Calu3 (cell line): ENCODE results near the gene SLF1. TPM values are rescaled to one million over a fixed set of nuclear protein-coding genes. Genes with fewer than 3 reads are reported as not detected.

Experiments used
- BruUV-seq: library from RNA; stranded (reverse); fragments of 400-500 nt; replicated peaks from 2 replicates; lab custom pipeline; 2021; lab: Mats Ljungman, UMichigan
- CTCF ChIA-PET: fragments of 300-600 bp; sonication (Branson Sonifier 250); formaldehyde crosslinking; loops from one replicate; lab custom pipeline; 2022; ENCODE audit warnings: antibody characterized with exemption; lab: Charles Lee
- DNase-seq: peaks from one replicate; pipeline ENCODE4 v3.0.0; 2022
- H3K27ac Mint-ChIP-seq: one replicate; pipeline ENCODE4 v1.8.0; 2022; ENCODE audit warnings: mixed read lengths; ENCODE audit not compliant: unreplicated experiment
- H3K27me3 Mint-ChIP-seq: one replicate; pipeline ENCODE4 v1.8.0; 2022; ENCODE audit warnings: mixed read lengths; ENCODE audit not compliant: unreplicated experiment
- H3K36me3 Mint-ChIP-seq: one replicate; pipeline ENCODE4 v1.8.0; 2022; ENCODE audit warnings: mild to moderate bottlenecking, moderate library complexity, mixed read lengths; ENCODE audit not compliant: insufficient read depth, unreplicated experiment
- H3K4me1 Mint-ChIP-seq: one replicate; pipeline ENCODE4 v1.8.0; 2022; ENCODE audit warnings: mild to moderate bottlenecking, low read depth, mixed read lengths; ENCODE audit not compliant: unreplicated experiment
- H3K4me3 Mint-ChIP-seq: one replicate; pipeline ENCODE4 v1.8.0; 2022; ENCODE audit warnings: mild to moderate bottlenecking, low read depth, moderate library complexity, mixed read lengths; ENCODE audit not compliant: unreplicated experiment
- H3K9me3 Mint-ChIP-seq: one replicate; pipeline ENCODE4 v1.8.0; 2022; ENCODE audit warnings: low read depth, mixed read lengths; ENCODE audit not compliant: unreplicated experiment
- intact Hi-C: fragments of 100-400 bp; cut with micrococcal nuclease; formaldehyde crosslinking; loops from one replicate; pipeline ENCODE4 v1.10.0; 2022; ENCODE audit not compliant: unreplicated experiment
- total RNA-seq: library from RNA; stranded (reverse); gene quantifications from 2 replicates; pipeline ENCODE4 v1.2.3, GENCODE V29; 2022
- TF ChIP-seq, protein P1 (sequence below): fragments of 200-600 bp; IDR thresholded peaks from one replicate; pipeline ENCODE4 v1.8.0; 2022; ENCODE audit warnings: antibody characterized with exemption; ENCODE audit not compliant: unreplicated experiment

Gene SLF1
- total RNA-seq, 1 experiment from 2014 or later = 17.9 TPM

DNA sequence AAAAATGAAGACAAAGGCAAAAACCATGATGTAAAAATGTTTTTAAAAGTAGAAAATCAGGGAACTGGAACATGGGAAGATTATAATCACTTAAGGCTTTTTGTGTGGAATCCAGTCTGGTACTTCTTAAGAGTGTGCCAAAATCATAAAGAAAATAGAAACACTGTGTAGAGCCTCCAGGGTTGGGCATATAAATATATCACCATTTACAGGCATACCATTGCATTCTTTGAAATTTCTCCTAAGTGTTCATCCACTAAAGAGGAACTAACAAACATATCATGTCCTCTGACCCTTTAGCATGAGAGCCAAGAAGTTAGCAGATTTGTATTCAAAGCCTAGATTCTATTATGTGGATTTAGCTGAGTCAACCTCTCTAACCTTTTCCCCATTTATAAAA is 93.3 kb downstream of the SLF1 start:
- CTCF ChIA-PET = no interaction called here
- H3K4me3 Mint-ChIP-seq = no peak overlapping the region
- TF ChIP-seq, protein P1, sequence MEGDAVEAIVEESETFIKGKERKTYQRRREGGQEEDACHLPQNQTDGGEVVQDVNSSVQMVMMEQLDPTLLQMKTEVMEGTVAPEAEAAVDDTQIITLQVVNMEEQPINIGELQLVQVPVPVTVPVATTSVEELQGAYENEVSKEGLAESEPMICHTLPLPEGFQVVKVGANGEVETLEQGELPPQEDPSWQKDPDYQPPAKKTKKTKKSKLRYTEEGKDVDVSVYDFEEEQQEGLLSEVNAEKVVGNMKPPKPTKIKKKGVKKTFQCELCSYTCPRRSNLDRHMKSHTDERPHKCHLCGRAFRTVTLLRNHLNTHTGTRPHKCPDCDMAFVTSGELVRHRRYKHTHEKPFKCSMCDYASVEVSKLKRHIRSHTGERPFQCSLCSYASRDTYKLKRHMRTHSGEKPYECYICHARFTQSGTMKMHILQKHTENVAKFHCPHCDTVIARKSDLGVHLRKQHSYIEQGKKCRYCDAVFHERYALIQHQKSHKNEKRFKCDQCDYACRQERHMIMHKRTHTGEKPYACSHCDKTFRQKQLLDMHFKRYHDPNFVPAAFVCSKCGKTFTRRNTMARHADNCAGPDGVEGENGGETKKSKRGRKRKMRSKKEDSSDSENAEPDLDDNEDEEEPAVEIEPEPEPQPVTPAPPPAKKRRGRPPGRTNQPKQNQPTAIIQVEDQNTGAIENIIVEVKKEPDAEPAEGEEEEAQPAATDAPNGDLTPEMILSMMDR = no peak
- no peak overlapping the region for H3K27ac Mint-ChIP-seq
- BruUV-seq = no TSS peak
- no peak for DNase-seq
- no peaks in the 10 kb centered on the region for H3K4me1 Mint-ChIP-seq
- intact Hi-C loops = no loop called here
- no peaks in the 10 kb centered on the region for H3K9me3 Mint-ChIP-seq
- H3K36me3 Mint-ChIP-seq = no peaks in the 10 kb centered on the region
- no peaks in the 10 kb centered on the region for H3K27me3 Mint-ChIP-seq

DNA sequence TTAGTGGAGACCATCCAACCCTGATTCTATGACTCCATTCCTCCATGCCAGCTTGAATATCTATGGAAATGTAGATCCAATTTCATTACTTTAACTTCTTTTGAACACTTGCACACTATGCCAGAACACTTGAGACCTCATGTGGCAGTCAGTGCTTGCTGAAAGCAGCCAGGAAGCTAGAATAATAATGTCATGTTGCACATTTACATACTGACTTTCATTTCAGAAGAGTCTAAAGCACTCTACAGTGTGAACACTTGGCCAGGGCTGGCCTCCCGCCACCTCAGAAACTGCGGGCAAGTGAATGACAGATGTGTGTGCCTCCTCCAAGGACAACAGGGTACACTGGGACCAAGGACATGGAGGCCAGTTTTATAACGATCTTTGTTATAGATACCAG is 97.3 kb downstream of the SLF1 start:
- intact Hi-C loops = no loop called here
- no peak overlapping the region for H3K4me3 Mint-ChIP-seq
- no TSS peak for BruUV-seq
- H3K27me3 Mint-ChIP-seq = no peaks in the 10 kb centered on the region
- TF ChIP-seq, protein P1 = no peak
- no peak overlapping the region for H3K27ac Mint-ChIP-seq
- no peak for DNase-seq
- CTCF ChIA-PET = no interaction called here
- H3K36me3 Mint-ChIP-seq = no peaks in the 10 kb centered on the region
- no peaks in the 10 kb centered on the region for H3K4me1 Mint-ChIP-seq
- H3K9me3 Mint-ChIP-seq = no peaks in the 10 kb centered on the region

GRCh38 chr5:94725142-94725541 is 106.7 kb downstream of the SLF1 start:
- CTCF ChIA-PET = no interaction called here
- Mint-ChIP-seq H3K4me3 (no peak overlapping the region), H3K36me3 (no peaks in the 10 kb centered on the region), H3K27me3 (no peaks in the 10 kb centered on the region), H3K27ac (no peak overlapping the region), H3K9me3 (no peaks in the 10 kb centered on the region), H3K4me1 (no peaks in the 10 kb centered on the region)
- DNase-seq = no peak
- intact Hi-C loops = no loop called here
- TF ChIP-seq, protein P1 = no peak
- no TSS peak for BruUV-seq

GRCh38 chr5:94731471-94731870 is 113.0 kb downstream of the SLF1 start:
- Mint-ChIP-seq H3K27ac (no peak overlapping the region), H3K9me3 (no peaks in the 10 kb centered on the region), H3K4me3 (no peak overlapping the region), H3K4me1 (no peaks in the 10 kb centered on the region), H3K27me3 (no peaks in the 10 kb centered on the region), H3K36me3 (no peaks in the 10 kb centered on the region)
- CTCF ChIA-PET = no interaction called here
- DNase-seq = no peak
- intact Hi-C loops = loop anchor here (10.0 kb wide), 1 partner anchor 817 kb away; no protein-coding TSS in a partner anchor
- TF ChIP-seq, protein P1 = no peak
- BruUV-seq = no TSS peak
